Right atrium auricular region (tissue), 2 donors: ENCODE data around the gene SPOCK1. TPM values are rescaled to one million over a fixed set of nuclear protein-coding genes. Genes with fewer than 3 reads are reported as not detected.
"Not testable (repeated sequence)": the region's sequence is repeated elsewhere in the genome, so short reads cannot be mapped to it uniquely, and the experiment has no call there.

ENCODE experiments used
- DNase-seq: peaks from one replicate; pipeline ENCODE4 v3.0.0-alpha.2; 2019; ENCODE audit warnings: low spot score
- H3K27ac ChIP-seq, 2 donors: fragments of 200-600 bp; sonication (generic); 1 replicate in 1 of 2; 2 replicates in 1 of 2; pipeline ENCODE4 v1.5.1; 2016 to 2019
- H3K27me3 ChIP-seq, 2 donors: fragments of 200-600 bp; sonication (generic); one replicate each; pipeline versions ENCODE4 v1.5.1 to v1.6.0; 2017 to 2019
- H3K36me3 ChIP-seq: fragments of 200-600 bp; sonication (generic); one replicate; pipeline ENCODE4 v1.5.1; 2016
- H3K4me1 ChIP-seq, 2 donors: fragments of 200-600 bp; sonication (generic); one replicate each; pipeline versions ENCODE4 v1.5.1 to v1.6.0; 2017 to 2019
- H3K4me3 ChIP-seq, 2 donors: fragments of 200-600 bp; sonication (generic); 1 replicate in 1 of 2; 2 replicates in 1 of 2; pipeline ENCODE4 v1.5.1; 2017 to 2019; ENCODE audit warnings: mild to moderate bottlenecking in 1 of 2, moderate library complexity in 1 of 2
- H3K9me3 ChIP-seq, 2 donors: fragments of 200-600 bp; sonication (generic); one replicate each; pipeline ENCODE4 v1.5.1; 2019
- total RNA-seq, 2 donors: library from RNA; depleted of rRNA; stranded (reverse); fragments of >200 nt; gene quantifications; one replicate each; pipeline ENCODE4 v1.1.0, GENCODE V29; 2016
- TF ChIP-seq, protein P1 (sequence below), 2 donors: fragments of 200-600 bp; sonication (generic); IDR thresholded peaks; one replicate each; pipeline ENCODE4 v1.5.1; 2019; ENCODE audit warnings: antibody characterized with exemption in 2 of 2

SPOCK1 gene
- total RNA-seq, 2 donors from 2014 or later: 59.8 to 84.5 TPM

DNA sequence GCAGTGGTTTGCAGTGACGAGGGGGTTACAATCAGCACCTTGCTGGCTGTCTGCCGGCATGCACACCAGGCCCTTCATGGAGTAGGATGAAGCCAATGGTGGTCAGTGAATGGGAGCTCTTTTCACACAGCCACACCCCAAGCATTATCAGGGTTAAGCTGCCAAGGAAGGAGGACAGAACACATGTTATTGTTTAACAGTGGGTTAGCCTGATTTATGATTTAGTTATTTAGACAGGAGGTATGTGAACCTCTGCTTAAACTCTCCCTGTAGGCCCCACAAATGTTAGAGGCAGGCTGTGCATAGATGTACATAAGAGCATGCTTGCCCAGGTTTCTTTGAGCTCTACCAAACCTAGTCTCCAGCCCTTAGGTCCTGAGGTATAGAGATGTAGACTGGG lies 262.9 kb downstream of the SPOCK1 start:
- Histone ChIP-seq H3K4me3 (no peak overlapping the region), H3K4me1 (no peaks in the 10 kb centered on the region), H3K27me3 (no peaks in the 10 kb centered on the region), H3K9me3 (peaks cover 0 to 8% of the 10 kb centered on the region in 2 donors), H3K27ac (no peak overlapping the region), H3K36me3 (no peaks in the 10 kb centered on the region)
- no peak for DNase-seq
- TF ChIP-seq, protein P1, sequence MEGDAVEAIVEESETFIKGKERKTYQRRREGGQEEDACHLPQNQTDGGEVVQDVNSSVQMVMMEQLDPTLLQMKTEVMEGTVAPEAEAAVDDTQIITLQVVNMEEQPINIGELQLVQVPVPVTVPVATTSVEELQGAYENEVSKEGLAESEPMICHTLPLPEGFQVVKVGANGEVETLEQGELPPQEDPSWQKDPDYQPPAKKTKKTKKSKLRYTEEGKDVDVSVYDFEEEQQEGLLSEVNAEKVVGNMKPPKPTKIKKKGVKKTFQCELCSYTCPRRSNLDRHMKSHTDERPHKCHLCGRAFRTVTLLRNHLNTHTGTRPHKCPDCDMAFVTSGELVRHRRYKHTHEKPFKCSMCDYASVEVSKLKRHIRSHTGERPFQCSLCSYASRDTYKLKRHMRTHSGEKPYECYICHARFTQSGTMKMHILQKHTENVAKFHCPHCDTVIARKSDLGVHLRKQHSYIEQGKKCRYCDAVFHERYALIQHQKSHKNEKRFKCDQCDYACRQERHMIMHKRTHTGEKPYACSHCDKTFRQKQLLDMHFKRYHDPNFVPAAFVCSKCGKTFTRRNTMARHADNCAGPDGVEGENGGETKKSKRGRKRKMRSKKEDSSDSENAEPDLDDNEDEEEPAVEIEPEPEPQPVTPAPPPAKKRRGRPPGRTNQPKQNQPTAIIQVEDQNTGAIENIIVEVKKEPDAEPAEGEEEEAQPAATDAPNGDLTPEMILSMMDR (IDR thresholded peaks at IDR 0.05): no peak

DNA sequence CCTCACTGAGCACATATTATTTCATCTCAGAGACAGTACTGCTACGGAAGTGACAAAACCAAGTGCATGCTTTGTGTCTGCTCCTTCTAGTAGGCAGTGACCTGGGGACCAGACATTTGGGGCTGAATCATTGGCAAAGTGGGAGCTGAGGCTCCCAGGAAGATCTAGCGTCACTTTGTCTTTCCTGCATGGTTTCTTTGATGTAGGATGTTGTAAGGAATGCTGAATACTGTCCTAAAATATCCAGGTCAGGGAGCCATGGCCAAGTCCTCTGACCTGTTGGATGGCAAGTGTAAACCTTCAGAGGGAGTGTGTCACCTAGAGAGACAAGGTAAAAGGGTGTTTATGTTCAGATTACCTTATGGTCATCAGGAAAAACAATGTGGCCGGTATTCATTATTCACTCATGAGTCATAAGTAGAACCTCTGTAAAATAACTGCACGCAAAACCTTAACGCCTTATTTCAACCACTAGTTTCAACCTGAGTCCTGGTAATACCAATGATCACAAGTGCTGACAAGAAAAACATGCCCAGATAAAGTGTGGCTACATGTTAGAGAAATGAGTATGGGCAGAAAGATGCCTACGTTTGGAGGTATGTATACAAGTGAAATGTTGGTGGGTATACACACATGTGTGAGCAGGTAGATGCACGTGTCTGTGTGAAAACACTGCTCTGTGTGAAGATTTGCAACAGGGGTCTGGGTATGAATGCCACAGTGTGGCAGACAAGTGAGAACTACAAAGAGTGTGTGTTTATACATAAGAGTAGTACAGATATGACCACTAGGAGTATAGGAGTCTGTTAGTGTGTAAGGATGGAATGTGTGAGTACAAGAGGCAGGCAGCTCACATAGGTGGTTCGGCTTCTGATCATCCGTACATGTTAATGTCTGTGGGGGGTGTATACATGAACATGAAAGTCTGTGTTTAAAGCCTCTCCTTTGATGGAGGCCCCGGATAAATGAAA lies 263.9 kb downstream of the SPOCK1 start:
- H3K9me3 ChIP-seq: peaks cover 0 to 7% of the 10 kb centered on the region in 2 donors
- TF ChIP-seq, protein P1 (IDR thresholded peaks at IDR 0.05): no peak
- no peak for DNase-seq
- H3K4me3 ChIP-seq: no peak overlapping the region
- no peak overlapping the region for H3K27ac ChIP-seq
- no peaks in the 10 kb centered on the region for H3K4me1 ChIP-seq
- H3K27me3 ChIP-seq: no peaks in the 10 kb centered on the region
- no peaks in the 10 kb centered on the region for H3K36me3 ChIP-seq

DNA sequence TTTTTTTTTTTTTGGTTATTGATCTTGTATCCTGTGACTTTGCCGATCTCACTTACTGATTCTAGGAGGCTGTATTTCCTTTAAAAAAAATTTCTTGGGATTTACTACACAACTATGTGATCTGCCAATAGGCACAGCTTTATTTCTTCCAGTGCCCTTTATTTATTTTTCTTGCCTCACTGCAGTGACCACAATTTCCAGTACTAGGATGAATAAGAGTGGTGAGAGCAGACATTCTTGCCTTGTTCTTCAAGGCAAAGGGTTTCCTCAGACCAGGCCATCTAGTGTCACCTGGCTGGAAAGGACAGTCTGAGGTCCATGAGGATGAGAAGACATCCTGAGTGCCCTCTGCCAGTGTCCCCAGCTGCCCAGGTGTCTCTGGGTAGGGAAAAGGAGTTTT lies 265.4 kb downstream of the SPOCK1 start:
- Histone ChIP-seq H3K4me3 (no peak overlapping the region), H3K36me3 (no peaks in the 10 kb centered on the region), H3K27me3 (no peaks in the 10 kb centered on the region), H3K27ac (no peak overlapping the region), H3K4me1 (no peaks in the 10 kb centered on the region), H3K9me3 (no peaks in the 10 kb centered on the region)
- DNase-seq: no peak
- TF ChIP-seq, protein P1 (IDR thresholded peaks at IDR 0.05): no peak

DNA sequence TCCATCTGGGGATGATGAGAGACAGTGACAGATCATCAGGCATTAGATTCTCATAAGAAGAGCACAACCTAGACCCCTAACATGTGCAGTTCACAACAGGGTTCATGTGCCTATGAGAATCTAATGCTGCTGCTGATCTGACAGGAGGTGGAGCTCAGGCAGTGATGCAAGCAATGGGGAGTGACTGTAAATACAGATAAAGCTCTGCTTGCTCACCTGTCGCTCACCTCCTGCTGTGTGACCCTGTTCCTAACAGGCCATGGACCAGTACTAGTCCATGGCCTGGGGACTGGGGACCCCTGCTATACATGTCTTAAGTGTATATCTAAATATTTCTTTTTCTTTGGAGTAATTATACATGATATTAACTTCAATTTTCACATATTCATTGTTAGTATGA lies 265.8 kb downstream of the SPOCK1 start:
- not testable (repeated sequence) for DNase-seq, H3K4me3 ChIP-seq, H3K9me3 ChIP-seq, H3K4me1 ChIP-seq, H3K27ac ChIP-seq, H3K27me3 ChIP-seq, H3K36me3 ChIP-seq

DNA sequence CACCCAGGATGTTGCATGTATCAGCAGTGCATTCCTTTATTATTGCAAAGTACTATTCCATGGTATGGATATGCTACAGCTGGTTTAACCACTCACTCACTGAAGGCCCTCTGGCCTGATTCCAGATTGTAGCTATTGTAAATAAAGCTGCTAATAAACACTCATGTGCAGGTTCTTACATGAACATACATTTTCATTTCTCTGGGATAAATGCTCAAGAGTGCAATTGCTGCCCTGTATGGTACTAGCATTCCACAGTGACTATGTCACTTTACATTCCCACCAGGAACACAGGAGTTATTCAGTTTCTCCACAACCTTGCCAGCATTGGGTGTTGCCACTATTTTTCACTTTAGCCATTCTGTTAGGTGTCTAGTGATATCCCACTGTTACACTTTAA lies 267.6 kb downstream of the SPOCK1 start:
- H3K4me3 ChIP-seq: no peak overlapping the region

DNA sequence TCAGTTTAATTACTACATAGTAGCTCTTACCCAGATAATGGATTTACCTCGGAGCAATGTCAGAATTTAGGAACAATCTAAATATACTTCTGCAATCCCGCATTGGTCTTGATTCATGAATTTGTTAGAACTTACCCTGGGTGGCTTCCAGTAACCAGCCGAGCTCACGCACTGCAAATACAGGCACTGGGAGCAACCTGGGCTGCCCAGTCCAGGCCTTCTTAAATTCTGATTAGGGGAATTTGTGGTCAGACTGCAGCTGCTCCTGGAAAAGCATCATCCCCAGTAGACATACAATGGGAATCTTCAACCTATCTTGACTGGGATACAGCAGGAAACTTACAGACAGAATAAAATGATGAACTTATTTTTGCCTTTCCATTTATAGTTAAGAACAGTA lies 270.3 kb downstream of the SPOCK1 start:
- H3K4me1 ChIP-seq: no peaks in the 10 kb centered on the region
- no peaks in the 10 kb centered on the region for H3K36me3 ChIP-seq
- H3K27ac ChIP-seq: no peak overlapping the region
- no peaks in the 10 kb centered on the region for H3K27me3 ChIP-seq
- DNase-seq: no peak
- TF ChIP-seq, protein P1 (IDR thresholded peaks at IDR 0.05): no peak
- no peaks in the 10 kb centered on the region for H3K9me3 ChIP-seq
- H3K4me3 ChIP-seq: no peak overlapping the region

More for the DNA sequence above, 267.6 kb downstream of the SPOCK1 start:
- DNase-seq: no peak
- no peaks in the 10 kb centered on the region for H3K27me3 ChIP-seq
- H3K4me1 ChIP-seq: no peaks in the 10 kb centered on the region
- no peak overlapping the region for H3K27ac ChIP-seq
- H3K9me3 ChIP-seq: no peaks in the 10 kb centered on the region
- H3K36me3 ChIP-seq: no peaks in the 10 kb centered on the region
- TF ChIP-seq, protein P1 (IDR thresholded peaks at IDR 0.05): no peak
